SU-DHL-6 (cell line): ENCODE data around the gene PCDHA10.

Experiments
- H2AFZ ChIP-seq: fragments of 200-600 bp; sonication (generic); 2 replicates; pipeline ENCODE4 v1.6.1; 2014; ENCODE audit warnings: low read depth, mild to moderate bottlenecking, moderate library complexity, mixed read lengths, antibody characterized with exemption, low read length; ENCODE audit not compliant: severe bottlenecking
- H3F3A ChIP-seq: fragments of 200-600 bp; shearing (Covaris generic); 2 replicates; pipeline ENCODE4 v1.6.0; 2016; ENCODE audit warnings: antibody characterized with exemption, mild to moderate bottlenecking; ENCODE audit not compliant: insufficient read depth
- H3K27ac ChIP-seq: fragments of 200-600 bp; sonication (generic); 2 replicates; pipeline ENCODE4 v1.5.1; 2016; ENCODE audit warnings: low read depth, mild to moderate bottlenecking, low read length, moderate library complexity, mixed read lengths
- H3K27me3 ChIP-seq: fragments of 200-600 bp; sonication (generic), shearing (Covaris generic); 2 replicates; pipeline ENCODE4 v1.6.0; 2014; ENCODE audit warnings: mild to moderate bottlenecking, low read length
- H3K36me3 ChIP-seq: fragments of 200-600 bp; sonication (generic); 2 replicates; pipeline ENCODE4 v1.6.1; 2014; ENCODE audit warnings: mild to moderate bottlenecking, low read length, mixed read lengths
- H3K4me2 ChIP-seq: fragments of 300-600, 200-600 bp; shearing (Covaris generic), sonication (generic); 2 replicates; pipeline ENCODE4 v1.6.0; 2014; ENCODE audit warnings: low read length, low read depth, mild to moderate bottlenecking; ENCODE audit not compliant: poor library complexity, severe bottlenecking
- H3K4me3 ChIP-seq: fragments of 200-600 bp; sonication (generic); 2 replicates; pipeline ENCODE4 v1.5.1; 2014; ENCODE audit warnings: antibody characterized with exemption, low read length, mild to moderate bottlenecking, mixed read lengths; ENCODE audit not compliant: insufficient read depth, poor library complexity, severe bottlenecking
- H3K79me2 ChIP-seq: fragments of 200-600 bp; sonication (generic); 2 replicates; pipeline ENCODE4 v1.6.1; 2014; ENCODE audit warnings: mild to moderate bottlenecking, low read length, moderate library complexity; ENCODE audit not compliant: insufficient read depth
- H3K9ac ChIP-seq: fragments of 200-600 bp; sonication (generic); 2 replicates; pipeline ENCODE4 v1.7.0; 2014; ENCODE audit warnings: mild to moderate bottlenecking, low read length
- H3K9me2 ChIP-seq: fragments of 200-600 bp; sonication (generic); replicated peaks from 2 replicates; pipeline ENCODE4 v1.6.1; 2014; ENCODE audit warnings: low read length; ENCODE audit not compliant: insufficient read depth
- H3K9me3 ChIP-seq: fragments of 200-600 bp; sonication (generic); 2 replicates; pipeline ENCODE4 v1.6.1; 2014; ENCODE audit warnings: low read length, mixed read lengths; ENCODE audit not compliant: insufficient read depth
- H4K20me1 ChIP-seq: fragments of 200-600 bp; sonication (generic); 2 replicates; pipeline ENCODE4 v1.6.1; 2014; ENCODE audit warnings: low read depth, mild to moderate bottlenecking, antibody characterized with exemption, low read length, moderate library complexity, mixed read lengths
- EZH2phosphoT487 ChIP-seq: fragments of 200-600 bp; sonication (generic), shearing (Covaris generic); conservative IDR thresholded peaks from 2 replicates; pipeline ENCODE4 v1.6.1; 2018; ENCODE audit warnings: mild to moderate bottlenecking, antibody characterized with exemption, low read length, moderate library complexity, mixed read lengths
- TF ChIP-seq, protein P1 (sequence below): fragments of 200-600 bp; sonication (generic); IDR thresholded peaks from one replicate; pipeline ENCODE4 v1.5.1; 2017; ENCODE audit warnings: antibody characterized with exemption, mild to moderate bottlenecking, low read length, moderate library complexity; ENCODE audit not compliant: insufficient read depth, poor library complexity, severe bottlenecking

Gene PCDHA10

DNA sequence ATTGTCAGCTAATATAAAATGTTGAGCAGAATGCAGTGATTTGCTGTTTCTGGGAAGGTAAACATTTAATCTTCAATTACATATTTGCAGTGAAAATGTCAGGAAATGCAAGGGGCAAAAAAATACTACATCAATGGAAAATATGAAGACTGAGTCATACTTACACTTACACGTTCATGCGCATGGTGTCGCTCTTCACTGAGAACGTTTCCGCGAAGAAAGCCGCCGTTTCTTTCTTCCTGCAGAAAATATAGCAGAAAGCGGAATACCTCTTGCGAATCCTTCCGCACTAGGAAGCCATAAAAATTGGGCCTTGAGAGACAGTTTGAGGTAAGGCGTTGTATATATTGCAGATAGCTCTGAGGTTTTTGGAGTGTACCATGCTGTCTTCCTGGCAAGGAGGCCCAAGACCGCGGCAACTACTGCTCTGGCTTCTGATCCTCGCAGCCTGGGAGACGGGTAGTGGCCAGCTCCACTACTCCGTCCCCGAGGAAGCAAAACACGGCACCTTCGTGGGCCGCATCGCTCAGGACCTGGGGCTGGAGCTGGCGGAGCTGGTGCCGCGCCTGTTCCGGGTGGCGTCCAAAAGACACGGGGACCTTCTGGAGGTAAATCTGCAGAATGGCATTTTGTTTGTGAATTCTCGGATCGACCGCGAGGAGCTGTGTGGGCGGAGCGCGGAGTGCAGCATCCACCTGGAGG lies 26.3 kb downstream of the PCDHA10 start, which contains the start of gene PCDHA13:
TSS of gene PCDHA13 (plus strand) at position 236 of the 702 bp plus-strand sequence. CDS start at position 381, 145 bp downstream.
- Histone ChIP-seq H3F3A (no peaks in the 10 kb centered on the region; the same call in 1 of the 2 replicates), H3K9ac (no peak within 1 kb of the TSS), H4K20me1 (no peaks in the 10 kb centered on the region), H3K9me2 (no peaks in the 10 kb centered on the region), H3K27ac (no peak within 1 kb of the TSS), H3K36me3 (no peaks in the 10 kb centered on the region), H3K4me2 (no peak within 1 kb of the TSS), H3K9me3 (no peaks in the 10 kb centered on the region), H2AFZ (no peak within 1 kb of the TSS), H3K79me2 (no peaks in the 10 kb centered on the region), H3K27me3 (no peaks in the 10 kb centered on the region), H3K4me3 (no peak within 1 kb of the TSS)
- TF ChIP-seq EZH2phosphoT487: no peak
- TF ChIP-seq, protein P1, sequence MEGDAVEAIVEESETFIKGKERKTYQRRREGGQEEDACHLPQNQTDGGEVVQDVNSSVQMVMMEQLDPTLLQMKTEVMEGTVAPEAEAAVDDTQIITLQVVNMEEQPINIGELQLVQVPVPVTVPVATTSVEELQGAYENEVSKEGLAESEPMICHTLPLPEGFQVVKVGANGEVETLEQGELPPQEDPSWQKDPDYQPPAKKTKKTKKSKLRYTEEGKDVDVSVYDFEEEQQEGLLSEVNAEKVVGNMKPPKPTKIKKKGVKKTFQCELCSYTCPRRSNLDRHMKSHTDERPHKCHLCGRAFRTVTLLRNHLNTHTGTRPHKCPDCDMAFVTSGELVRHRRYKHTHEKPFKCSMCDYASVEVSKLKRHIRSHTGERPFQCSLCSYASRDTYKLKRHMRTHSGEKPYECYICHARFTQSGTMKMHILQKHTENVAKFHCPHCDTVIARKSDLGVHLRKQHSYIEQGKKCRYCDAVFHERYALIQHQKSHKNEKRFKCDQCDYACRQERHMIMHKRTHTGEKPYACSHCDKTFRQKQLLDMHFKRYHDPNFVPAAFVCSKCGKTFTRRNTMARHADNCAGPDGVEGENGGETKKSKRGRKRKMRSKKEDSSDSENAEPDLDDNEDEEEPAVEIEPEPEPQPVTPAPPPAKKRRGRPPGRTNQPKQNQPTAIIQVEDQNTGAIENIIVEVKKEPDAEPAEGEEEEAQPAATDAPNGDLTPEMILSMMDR: no peak

DNA sequence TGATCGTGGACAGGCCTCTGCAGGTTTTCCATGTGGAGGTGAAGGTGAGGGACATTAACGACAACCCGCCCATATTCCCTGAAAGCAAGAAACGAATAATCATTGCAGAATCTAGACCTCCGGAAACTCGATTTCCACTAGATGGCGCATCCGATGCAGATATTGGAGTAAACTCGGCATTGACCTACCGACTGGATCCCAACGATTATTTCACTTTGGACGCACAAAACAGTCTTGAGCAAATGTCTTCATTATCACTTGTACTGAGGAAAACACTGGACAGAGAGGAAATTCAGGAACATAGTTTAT lies 26.8 kb downstream of the PCDHA10 start:
- H3K27ac ChIP-seq: no peak overlapping the region
- no peak overlapping the region for H3K9ac ChIP-seq
- H2AFZ ChIP-seq: no peak overlapping the region
- no peaks in the 10 kb centered on the region for H3K27me3 ChIP-seq
- H3F3A ChIP-seq: no peaks in the 10 kb centered on the region; the same call in 1 of the 2 replicates
- no peak overlapping the region for H3K4me3 ChIP-seq
- no peaks in the 10 kb centered on the region for H3K36me3 ChIP-seq
- no peak overlapping the region for H3K4me2 ChIP-seq
- H3K79me2 ChIP-seq: no peaks in the 10 kb centered on the region
- H4K20me1 ChIP-seq: no peaks in the 10 kb centered on the region
- H3K9me2 ChIP-seq: no peaks in the 10 kb centered on the region
- TF ChIP-seq EZH2phosphoT487: no peak
- TF ChIP-seq, protein P1: no peak
- no peaks in the 10 kb centered on the region for H3K9me3 ChIP-seq

DNA sequence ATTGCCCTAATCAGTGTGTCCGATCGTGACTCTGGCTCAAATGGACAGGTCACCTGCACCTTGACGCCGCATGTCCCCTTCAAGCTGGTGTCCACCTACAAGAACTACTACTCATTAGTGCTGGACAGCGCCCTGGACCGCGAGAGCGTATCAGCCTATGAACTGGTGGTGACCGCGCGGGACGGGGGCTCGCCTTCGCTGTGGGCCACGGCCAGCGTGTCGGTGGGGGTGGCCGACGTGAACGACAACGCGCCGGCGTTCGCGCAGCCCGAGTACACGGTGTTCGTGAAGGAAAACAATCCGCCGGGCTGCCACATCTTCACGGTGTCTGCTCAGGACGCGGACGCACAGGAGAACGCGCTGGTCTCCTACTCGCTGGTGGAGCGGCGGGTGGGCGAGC lies 27.7 kb downstream of the PCDHA10 start:
- H3K27me3 ChIP-seq: no peaks in the 10 kb centered on the region
- H3K36me3 ChIP-seq: no peaks in the 10 kb centered on the region
- H3K9ac ChIP-seq: no peak overlapping the region
- H2AFZ ChIP-seq: no peak overlapping the region
- H3K9me2 ChIP-seq: no peaks in the 10 kb centered on the region
- no peak overlapping the region for H3K27ac ChIP-seq
- H3K79me2 ChIP-seq: no peaks in the 10 kb centered on the region
- H3K4me3 ChIP-seq: no peak overlapping the region
- H3K4me2 ChIP-seq: no peak overlapping the region
- H4K20me1 ChIP-seq: no peaks in the 10 kb centered on the region
- TF ChIP-seq, protein P1: no peak
- no peak for TF ChIP-seq EZH2phosphoT487
- no peaks in the 10 kb centered on the region; the same call in 1 of the 2 replicates for H3F3A ChIP-seq
- no peaks in the 10 kb centered on the region for H3K9me3 ChIP-seq
